Coronary artery (tissue), 2 donors: ENCODE results near the gene PTPN23.

Experiments
- DNase-seq: peaks from one replicate; pipeline ENCODE4 v3.0.0-alpha.2; 2017; ENCODE audit warnings: low spot score
- H3K27ac ChIP-seq, 2 donors: fragments of 200-600 bp; sonication (generic); one replicate each; pipeline ENCODE4 v1.5.1; 2016 to 2019
- H3K4me3 ChIP-seq: fragments of 200-600 bp; sonication (generic); 2 replicates; pipeline ENCODE4 v1.5.1; 2016; ENCODE audit warnings: mild to moderate bottlenecking, moderate library complexity
- TF ChIP-seq, protein P1 (sequence below): fragments of 200-600 bp; sonication (generic); IDR thresholded peaks from one replicate; pipeline ENCODE4 v1.5.1; 2019; ENCODE audit warnings: antibody characterized with exemption

The PTPN23 gene

DNA sequence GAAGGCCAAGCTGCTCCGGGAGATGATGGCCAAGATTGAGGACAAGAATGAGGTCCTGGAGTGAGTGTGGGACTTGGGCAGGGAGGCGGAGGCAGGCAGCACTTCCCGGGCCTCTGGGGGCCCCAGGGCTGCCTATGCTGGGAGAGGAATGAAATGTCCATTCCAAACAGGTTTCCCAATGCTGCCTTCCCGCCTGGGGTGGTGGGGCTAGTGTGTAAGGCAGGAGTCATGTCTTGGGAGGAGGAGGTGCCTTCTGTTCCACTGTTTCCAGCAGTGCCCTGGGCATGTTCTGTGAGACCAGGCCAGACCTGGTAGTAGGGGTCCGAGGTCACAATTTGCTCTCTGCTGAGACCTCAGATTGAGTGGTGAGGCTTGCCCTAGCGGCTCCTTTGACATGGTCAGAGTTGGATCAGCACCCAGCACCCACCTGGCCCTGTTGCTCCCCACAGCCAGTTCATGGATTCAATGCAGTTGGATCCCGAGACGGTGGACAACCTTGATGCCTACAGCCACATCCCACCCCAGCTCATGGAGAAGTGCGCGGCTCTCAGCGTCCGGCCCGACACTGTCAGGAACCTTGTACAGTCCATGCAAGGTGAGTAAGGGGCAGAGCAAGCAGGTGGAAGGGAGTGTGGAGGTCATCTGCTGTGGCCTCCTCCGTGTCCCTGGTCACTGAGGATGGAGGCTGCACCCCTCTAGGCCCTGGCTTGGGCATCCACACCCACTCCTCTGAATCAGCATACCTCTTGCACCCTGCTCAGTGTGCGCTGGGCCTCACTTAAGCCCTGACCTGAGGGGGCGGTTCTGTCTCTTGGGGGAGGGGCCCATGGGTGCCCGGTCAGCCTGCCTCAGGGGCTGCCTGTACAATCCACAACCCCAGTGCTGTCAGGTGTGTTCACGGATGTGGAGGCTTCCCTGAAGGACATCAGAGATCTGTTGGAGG is 27.3 kb downstream of the PTPN23 start:
- Histone ChIP-seq H3K4me3 (no peak overlapping the region), H3K27ac (no peak overlapping the region)
- no peak for DNase-seq
- TF ChIP-seq, protein P1, sequence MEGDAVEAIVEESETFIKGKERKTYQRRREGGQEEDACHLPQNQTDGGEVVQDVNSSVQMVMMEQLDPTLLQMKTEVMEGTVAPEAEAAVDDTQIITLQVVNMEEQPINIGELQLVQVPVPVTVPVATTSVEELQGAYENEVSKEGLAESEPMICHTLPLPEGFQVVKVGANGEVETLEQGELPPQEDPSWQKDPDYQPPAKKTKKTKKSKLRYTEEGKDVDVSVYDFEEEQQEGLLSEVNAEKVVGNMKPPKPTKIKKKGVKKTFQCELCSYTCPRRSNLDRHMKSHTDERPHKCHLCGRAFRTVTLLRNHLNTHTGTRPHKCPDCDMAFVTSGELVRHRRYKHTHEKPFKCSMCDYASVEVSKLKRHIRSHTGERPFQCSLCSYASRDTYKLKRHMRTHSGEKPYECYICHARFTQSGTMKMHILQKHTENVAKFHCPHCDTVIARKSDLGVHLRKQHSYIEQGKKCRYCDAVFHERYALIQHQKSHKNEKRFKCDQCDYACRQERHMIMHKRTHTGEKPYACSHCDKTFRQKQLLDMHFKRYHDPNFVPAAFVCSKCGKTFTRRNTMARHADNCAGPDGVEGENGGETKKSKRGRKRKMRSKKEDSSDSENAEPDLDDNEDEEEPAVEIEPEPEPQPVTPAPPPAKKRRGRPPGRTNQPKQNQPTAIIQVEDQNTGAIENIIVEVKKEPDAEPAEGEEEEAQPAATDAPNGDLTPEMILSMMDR: no peak

DNA sequence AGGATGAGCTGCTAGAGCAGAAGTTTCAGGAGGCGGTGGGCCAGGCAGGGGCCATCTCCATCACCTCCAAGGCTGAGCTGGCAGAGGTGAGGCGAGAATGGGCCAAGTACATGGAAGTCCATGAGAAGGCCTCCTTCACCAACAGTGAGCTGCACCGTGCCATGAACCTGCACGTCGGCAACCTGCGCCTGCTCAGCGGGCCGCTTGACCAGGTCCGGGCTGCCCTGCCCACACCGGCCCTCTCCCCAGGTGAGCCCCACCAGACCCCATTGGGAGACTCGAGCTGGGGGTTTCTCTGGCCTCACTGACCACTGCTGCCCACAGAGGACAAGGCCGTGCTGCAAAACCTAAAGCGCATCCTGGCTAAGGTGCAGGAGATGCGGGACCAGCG is 28.0 kb downstream of the PTPN23 start:
- no peak overlapping the region for H3K27ac ChIP-seq
- no peak overlapping the region for H3K4me3 ChIP-seq
- DNase-seq: no peak
- TF ChIP-seq, protein P1: no peak

DNA sequence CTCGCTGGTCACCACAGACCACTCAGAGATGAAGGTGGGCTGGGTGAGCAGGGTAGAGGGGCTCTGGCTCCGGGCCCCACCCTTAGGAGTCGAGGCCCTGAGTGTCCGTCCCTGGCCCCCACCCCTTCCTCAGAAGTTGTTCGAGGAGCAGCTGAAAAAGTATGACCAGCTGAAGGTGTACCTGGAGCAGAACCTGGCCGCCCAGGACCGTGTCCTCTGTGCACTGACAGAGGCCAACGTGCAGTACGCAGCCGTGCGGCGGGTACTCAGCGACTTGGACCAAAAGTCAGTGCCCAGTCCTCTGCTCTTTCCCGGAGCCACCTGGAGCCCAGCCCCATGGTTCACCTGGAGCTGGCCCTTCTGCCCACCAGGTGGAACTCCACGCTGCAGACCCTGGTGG is 28.5 kb downstream of the PTPN23 start:
- TF ChIP-seq, protein P1: no peak
- Histone ChIP-seq H3K27ac (no peak overlapping the region), H3K4me3 (no peak overlapping the region)
- DNase-seq: no peak

DNA sequence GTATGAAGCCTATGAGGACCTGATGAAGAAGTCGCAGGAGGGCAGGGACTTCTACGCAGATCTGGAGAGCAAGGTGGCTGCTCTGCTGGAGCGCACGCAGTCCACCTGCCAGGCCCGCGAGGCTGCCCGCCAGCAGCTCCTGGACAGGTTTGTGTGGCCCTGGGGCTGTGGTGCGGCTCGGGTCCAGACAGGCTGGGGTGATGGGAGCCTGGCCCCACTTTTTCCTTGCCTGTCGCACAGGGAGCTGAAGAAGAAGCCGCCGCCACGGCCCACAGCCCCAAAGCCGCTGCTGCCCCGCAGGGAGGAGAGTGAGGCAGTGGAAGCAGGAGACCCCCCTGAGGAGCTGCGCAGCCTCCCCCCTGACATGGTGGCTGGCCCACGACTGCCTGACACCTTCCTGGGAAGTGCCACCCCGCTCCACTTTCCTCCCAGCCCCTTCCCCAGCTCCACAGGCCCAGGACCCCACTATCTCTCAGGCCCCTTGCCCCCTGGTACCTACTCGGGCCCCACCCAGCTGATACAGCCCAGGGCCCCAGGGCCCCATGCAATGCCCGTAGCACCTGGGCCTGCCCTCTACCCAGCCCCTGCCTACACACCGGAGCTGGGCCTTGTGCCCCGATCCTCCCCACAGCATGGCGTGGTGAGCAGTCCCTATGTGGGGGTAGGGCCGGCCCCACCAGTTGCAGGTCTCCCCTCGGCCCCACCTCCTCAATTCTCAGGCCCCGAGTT is 29.0 kb downstream of the PTPN23 start:
- no peak overlapping the region for H3K27ac ChIP-seq
- TF ChIP-seq, protein P1: no peak
- no peak for DNase-seq
- H3K4me3 ChIP-seq: no peak overlapping the region

GRCh38 chr3:47410417-47410720 is 29.5 kb downstream of the PTPN23 start:
- Histone ChIP-seq H3K27ac (no peak overlapping the region), H3K4me3 (no peak overlapping the region)
- DNase-seq: no peak
- TF ChIP-seq, protein P1: no peak

- TF ChIP-seq, protein P1: no peak
- DNase-seq: no peak
- no peak overlapping the region for H3K4me3 ChIP-seq
- no peak overlapping the region for H3K27ac ChIP-seq
These were observed 30.2 kb downstream of the PTPN23 start for GRCh38 chr3:47410801-47411646.
